ENCODE results near the gene AGPAT3.
A peak's percentile ranks its signal among the peaks of the same experiment; 100 is the strongest.

Gene AGPAT3

DNA sequence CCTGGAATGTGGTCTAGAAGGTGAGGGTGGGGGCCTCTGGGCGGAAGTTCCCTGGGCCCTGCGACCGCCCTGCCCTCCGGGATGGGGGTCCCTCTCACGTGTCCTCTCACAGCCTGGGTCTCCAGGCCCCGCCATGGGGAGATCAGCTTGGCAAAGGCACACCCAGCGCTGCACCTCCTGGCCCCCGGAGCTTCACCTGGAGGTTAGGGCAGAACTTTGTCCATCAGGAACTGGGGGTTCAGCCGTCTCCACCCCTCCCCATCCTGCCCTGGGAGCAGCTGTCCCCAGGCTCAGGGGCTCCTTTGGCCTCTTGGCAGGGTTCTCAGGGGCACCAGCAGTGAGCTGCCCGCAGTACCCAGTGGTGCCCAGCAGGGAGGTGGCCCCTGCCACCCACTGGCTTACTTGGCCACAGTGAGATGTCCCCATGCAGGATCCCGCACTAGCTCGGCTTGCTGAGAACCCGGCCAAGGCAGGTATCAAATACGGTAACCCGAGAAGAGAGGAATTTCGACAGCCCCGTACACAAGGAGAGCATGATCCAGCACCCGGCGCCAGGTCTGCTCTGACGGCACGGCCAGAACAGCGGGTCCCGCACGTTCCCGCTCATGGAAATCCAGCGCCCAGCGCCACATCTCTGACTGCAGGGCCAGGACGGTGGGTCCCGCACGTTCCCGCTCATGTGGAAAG, 38.9 kb upstream of the AGPAT3 start:
- Mint-ChIP-seq H3K27ac (peak overlapping the region; percentile 90), H3K4me3 (peak overlapping the region; percentile 50), H3K9me3 (peaks cover 21% of the 10 kb centered on the region), H3K27me3 (ENCODE audit: low read depth, poor library complexity) (peaks cover 6% of the 10 kb centered on the region), H3K36me3 (ENCODE audit: low read depth) (peaks cover 1% of the 10 kb centered on the region), H3K4me1 (peaks cover 25% of the 10 kb centered on the region)
- TF ChIP-seq, protein P1, sequence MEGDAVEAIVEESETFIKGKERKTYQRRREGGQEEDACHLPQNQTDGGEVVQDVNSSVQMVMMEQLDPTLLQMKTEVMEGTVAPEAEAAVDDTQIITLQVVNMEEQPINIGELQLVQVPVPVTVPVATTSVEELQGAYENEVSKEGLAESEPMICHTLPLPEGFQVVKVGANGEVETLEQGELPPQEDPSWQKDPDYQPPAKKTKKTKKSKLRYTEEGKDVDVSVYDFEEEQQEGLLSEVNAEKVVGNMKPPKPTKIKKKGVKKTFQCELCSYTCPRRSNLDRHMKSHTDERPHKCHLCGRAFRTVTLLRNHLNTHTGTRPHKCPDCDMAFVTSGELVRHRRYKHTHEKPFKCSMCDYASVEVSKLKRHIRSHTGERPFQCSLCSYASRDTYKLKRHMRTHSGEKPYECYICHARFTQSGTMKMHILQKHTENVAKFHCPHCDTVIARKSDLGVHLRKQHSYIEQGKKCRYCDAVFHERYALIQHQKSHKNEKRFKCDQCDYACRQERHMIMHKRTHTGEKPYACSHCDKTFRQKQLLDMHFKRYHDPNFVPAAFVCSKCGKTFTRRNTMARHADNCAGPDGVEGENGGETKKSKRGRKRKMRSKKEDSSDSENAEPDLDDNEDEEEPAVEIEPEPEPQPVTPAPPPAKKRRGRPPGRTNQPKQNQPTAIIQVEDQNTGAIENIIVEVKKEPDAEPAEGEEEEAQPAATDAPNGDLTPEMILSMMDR (IDR thresholded peaks at IDR 0.05) = peak; percentile 19
- DNase-seq = peak; percentile 54

DNA sequence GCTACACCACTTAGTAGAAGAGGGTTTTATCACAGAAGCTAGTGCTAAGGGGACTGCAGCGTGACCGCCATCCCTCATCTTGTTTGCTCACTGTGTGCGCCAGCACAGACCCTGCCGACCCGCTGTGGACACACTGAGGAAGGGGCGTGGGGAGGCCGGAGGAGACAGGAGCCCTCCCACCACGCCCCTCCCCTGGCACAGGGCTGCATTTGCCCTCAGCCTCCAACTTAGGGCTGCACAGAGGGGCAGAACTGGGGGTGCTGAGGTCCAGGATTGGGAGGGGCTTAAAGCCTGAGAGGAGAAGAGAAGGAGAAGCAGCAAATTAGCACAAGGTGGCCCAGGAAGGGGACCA, 38.4 kb upstream of the AGPAT3 start:
- Mint-ChIP-seq H3K36me3 (ENCODE audit: low read depth) (no peaks in the 10 kb centered on the region), H3K4me3 (peak overlapping the region; percentile 50)
- no peak for DNase-seq

GRCh38 chr21:43827015-43827611, 37.9 kb upstream of the AGPAT3 start:
- Mint-ChIP-seq H3K27ac (peak overlapping the region; percentile 90), H3K9me3 (peaks cover 12% of the 10 kb centered on the region), H3K4me3 (no peak overlapping the region), H3K27me3 (ENCODE audit: low read depth, poor library complexity) (peaks cover 6% of the 10 kb centered on the region), H3K4me1 (peaks cover 25% of the 10 kb centered on the region), H3K36me3 (ENCODE audit: low read depth) (no peaks in the 10 kb centered on the region)
- TF ChIP-seq, protein P1 (IDR thresholded peaks at IDR 0.05) = no peak
- no peak for DNase-seq

More for the DNA sequence above, 38.4 kb upstream of the AGPAT3 start:
- TF ChIP-seq, protein P1 (IDR thresholded peaks at IDR 0.05) = no peak
- Mint-ChIP-seq H3K9me3 (peaks cover 16% of the 10 kb centered on the region), H3K27ac (peak overlapping the region; percentile 90), H3K4me1 (peaks cover 25% of the 10 kb centered on the region), H3K27me3 (ENCODE audit: low read depth, poor library complexity) (peaks cover 6% of the 10 kb centered on the region)

DNA sequence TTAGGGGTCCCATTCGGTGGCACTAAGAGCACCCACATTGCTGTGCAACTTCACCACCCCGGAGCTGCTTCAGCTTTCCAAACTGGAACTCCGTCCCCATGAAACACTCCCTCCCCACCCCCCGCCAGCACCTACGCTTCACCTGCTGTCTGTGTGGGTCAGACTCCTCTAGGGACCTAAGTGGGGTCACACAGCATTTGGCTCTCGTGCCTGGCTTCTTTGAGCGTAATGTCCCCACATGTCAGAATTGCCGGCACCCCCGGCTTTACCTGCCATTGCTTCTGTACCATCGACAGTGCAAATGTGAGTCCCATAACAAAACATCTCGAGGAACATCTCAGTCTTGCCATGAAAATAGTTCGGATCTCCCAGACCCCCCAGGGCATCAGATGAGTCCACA, 35.9 kb upstream of the AGPAT3 start:
- H3K27me3 Mint-ChIP-seq (ENCODE audit: low read depth, poor library complexity) = peaks cover 6% of the 10 kb centered on the region
- H3K27ac Mint-ChIP-seq = no peak overlapping the region
- no peaks in the 10 kb centered on the region for H3K36me3 Mint-ChIP-seq (ENCODE audit: low read depth)
- TF ChIP-seq, protein P1 (IDR thresholded peaks at IDR 0.05) = no peak
- H3K4me3 Mint-ChIP-seq = no peak overlapping the region
- peaks cover 27% of the 10 kb centered on the region for H3K9me3 Mint-ChIP-seq
- H3K4me1 Mint-ChIP-seq = peaks cover 25% of the 10 kb centered on the region
- no peak for DNase-seq

DNA sequence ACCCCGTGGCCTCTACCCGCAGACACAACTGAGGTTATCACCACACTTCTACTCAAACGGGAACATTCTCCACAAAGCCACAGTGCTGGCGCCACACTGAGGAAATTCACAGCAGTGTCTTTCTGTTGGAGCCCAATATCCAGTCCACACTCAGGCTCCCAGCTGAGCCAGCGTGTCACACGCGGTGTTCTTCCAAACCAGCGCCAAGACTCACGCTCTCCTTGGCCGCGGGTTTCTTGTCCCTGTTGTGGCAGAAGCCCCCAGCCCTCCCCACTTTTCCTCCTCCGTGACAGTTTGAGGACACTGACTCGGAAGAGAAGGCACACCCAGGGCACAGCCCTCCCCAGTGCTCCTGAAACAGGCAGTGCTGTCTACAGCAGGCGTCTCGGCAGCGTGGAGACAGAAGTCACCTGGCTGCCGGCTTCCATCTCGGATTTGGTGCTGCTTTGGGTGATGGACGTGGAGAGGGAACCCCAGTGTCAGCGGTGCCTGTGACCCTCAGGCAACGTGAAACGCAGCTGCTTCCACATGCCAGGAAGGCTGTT, 35.4 kb upstream of the AGPAT3 start:
- TF ChIP-seq, protein P1 (IDR thresholded peaks at IDR 0.05) = no peak
- H3K36me3 Mint-ChIP-seq (ENCODE audit: low read depth) = no peaks in the 10 kb centered on the region
- H3K27ac Mint-ChIP-seq = no peak overlapping the region
- DNase-seq = no peak
- H3K9me3 Mint-ChIP-seq = peaks cover 25% of the 10 kb centered on the region
- no peak overlapping the region for H3K4me3 Mint-ChIP-seq
- H3K27me3 Mint-ChIP-seq (ENCODE audit: low read depth, poor library complexity) = peaks cover 6% of the 10 kb centered on the region
- peaks cover 21% of the 10 kb centered on the region for H3K4me1 Mint-ChIP-seq
